Measurements from ENCODE around the gene DNAJC8.
A peak's percentile ranks its signal among the peaks of the same experiment; 100 is the strongest.

Gene DNAJC8

DNA sequence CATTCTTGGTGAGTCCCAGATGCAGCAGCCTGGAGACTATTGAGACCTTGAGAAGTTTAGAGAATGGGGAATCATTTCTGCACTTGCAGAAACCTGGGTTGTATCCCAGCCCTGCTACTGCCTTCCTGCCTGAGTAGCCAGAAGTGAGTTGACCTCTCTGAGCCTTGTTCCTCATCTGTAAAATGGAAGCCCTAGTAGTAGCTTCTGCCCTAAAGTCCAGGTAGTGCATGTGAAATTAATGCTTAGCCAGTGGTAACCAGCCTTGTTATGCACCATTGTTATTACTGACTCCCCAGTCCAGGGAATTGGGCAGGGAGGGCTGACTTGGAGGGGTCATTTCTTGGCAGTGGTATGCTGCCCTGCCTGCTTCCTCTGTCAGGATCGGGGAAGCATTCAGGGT lies 32.1 kb upstream of the DNAJC8 start:
- in situ Hi-C loops (cut with MboI; ENCODE audit: low sequenced_read_pairs, unreplicated experiment) = no loop called here
- TF ChIP-seq, protein P1, sequence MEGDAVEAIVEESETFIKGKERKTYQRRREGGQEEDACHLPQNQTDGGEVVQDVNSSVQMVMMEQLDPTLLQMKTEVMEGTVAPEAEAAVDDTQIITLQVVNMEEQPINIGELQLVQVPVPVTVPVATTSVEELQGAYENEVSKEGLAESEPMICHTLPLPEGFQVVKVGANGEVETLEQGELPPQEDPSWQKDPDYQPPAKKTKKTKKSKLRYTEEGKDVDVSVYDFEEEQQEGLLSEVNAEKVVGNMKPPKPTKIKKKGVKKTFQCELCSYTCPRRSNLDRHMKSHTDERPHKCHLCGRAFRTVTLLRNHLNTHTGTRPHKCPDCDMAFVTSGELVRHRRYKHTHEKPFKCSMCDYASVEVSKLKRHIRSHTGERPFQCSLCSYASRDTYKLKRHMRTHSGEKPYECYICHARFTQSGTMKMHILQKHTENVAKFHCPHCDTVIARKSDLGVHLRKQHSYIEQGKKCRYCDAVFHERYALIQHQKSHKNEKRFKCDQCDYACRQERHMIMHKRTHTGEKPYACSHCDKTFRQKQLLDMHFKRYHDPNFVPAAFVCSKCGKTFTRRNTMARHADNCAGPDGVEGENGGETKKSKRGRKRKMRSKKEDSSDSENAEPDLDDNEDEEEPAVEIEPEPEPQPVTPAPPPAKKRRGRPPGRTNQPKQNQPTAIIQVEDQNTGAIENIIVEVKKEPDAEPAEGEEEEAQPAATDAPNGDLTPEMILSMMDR (IDR thresholded peaks at IDR 0.05; ENCODE audit: borderline replicate concordance, control extremely low read depth, extremely low read depth, insufficient read depth, missing control alignments) = no peak
- DNase-seq (ENCODE audit: low spot score) = no peak

DNA sequence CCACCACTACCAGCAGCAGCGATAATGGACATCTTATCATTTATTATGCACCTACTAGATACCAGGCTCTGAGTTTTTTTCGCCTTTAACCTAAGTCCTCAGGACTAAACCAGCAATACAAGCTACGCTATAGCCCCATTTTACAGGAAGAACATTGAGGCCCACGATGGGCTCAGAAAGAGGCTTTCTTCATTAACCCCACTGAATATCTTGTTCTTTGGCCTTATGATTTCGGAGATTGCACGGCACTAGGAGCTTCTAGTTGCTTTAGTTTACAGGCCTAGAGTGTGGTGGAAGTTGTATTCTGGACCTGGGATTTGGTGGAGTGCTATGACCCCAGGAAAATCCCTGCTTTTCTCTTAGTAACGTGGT lies 28.0 kb upstream of the DNAJC8 start:
- no peak for DNase-seq (ENCODE audit: low spot score)
- TF ChIP-seq, protein P1 (IDR thresholded peaks at IDR 0.05; ENCODE audit: borderline replicate concordance, control extremely low read depth, extremely low read depth, insufficient read depth, missing control alignments) = no peak
- in situ Hi-C loops (cut with MboI; ENCODE audit: low sequenced_read_pairs, unreplicated experiment) = no loop called here

DNA sequence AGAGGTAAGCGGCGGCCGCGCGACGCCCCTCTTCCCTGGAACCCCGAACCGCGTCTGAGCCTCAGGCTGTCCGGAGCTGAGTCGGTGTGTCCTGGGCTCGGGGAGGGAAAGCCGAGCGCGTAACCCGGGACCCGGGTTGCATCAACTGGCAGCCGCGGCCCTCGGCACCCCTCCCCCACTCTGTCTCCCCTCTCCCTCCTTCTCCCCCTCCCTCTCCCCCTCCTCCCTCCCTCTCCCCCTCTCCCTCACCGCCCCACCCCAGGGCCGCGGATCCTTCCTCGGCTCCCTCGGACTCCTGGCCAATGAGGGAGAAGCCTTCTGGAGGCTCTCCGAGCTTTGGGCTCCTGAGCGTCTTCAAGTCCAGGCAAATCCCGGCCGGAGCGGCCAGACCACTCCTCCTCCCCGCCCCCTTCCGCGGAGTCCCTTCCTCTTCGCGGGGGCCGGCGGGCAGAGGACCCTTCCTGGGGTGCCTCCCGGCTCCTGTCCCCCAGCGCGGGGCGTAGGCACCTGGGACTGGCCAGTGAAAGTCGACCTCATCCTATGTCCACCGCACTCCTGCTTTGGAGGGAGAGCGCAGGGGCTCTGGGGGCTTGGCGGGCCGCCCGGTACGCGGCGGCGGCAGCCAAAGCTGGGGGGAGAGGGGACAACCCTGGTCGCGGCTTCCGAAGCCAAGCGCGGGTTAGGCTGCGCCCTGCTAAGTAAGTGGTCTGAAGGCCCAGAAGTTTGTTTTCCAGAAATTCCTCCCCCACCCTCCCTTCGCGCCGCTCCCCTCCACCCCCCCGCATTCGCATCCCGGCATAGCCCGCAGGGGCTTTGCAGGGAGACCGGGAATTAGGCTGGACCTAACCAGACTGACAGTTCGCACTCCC lies 27.3 kb upstream of the DNAJC8 start:
- TF ChIP-seq, protein P1 (IDR thresholded peaks at IDR 0.05; ENCODE audit: borderline replicate concordance, control extremely low read depth, extremely low read depth, insufficient read depth, missing control alignments) = no peak
- no peak for DNase-seq (ENCODE audit: low spot score)
- in situ Hi-C loops (cut with MboI; ENCODE audit: low sequenced_read_pairs, unreplicated experiment) = no loop called here

DNA sequence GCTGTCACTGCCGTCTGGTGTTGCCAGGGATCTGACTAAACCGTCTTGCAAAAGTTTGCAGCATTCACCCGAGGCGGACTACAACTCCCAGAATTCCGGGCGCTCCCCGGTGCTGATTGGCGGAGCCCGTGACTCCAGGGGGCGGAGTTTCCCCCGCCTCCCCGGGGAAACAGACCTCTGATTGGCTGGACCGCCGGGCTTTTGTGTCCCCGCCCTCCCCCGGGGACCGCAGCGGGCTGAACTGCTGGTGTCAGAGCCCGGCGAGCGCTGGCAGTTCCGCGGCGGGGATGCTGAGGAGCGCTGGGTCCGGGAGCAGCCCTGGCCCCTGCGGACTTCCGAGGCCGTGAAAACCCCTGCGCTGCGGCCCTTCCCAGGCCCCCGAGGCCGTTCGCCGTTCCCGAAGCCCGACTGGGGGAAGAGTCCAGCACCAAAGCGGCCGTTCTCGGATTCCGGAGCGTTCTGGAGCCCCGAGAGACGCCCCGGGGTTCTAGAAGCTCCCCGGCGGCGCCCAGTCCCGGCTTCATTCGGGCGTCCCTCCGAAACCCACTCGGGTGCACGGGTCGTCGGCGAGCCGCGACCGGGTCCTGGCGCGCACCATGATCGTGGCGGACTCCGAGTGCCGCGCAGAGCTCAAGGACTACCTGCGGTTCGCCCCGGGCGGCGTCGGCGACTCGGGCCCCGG lies 26.6 kb upstream of the DNAJC8 start, which contains the start of gene SESN2:
Gene SESN2 (plus strand): TSS at position 267 of the 682 bp plus-strand sequence. CDS start 330 bp downstream, at position 597.
- TF ChIP-seq, protein P1 (IDR thresholded peaks at IDR 0.05; ENCODE audit: borderline replicate concordance, control extremely low read depth, extremely low read depth, insufficient read depth, missing control alignments) = no peak
- DNase-seq (ENCODE audit: low spot score) = peak; percentile 98
- in situ Hi-C loops (cut with MboI; ENCODE audit: low sequenced_read_pairs, unreplicated experiment) = no loop called here

DNA sequence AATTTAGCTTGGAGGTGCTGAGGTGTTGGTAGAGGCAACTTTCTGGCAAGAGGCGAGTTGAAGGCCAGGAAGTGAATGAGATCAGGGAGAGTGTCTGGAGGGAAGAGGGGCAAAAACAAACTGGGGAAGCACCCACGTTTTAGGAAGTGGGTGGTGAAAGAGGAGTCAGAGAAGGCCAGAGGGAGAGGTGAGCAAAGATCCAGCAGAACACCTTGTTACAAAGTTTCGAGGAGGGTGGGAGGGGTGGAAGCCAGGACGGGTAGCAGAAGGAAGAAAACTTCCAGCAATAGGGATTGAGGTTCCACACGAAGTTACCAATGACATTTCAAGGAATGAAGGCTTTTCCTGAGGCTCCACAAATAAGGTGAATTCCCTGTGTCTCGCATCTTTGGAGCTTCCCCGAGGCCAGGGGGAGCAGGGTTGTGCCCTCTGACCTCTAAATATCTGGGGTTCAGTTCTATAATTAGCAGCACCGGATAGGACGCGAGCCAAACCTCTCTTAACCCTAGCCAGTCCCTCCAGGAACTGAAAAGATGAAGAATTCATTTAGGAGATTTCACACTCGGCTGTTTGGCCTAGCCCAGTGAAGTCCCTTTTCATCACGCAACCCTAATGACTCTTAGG lies 25.9 kb upstream of the DNAJC8 start:
- no peak for DNase-seq (ENCODE audit: low spot score)
- in situ Hi-C loops (cut with MboI; ENCODE audit: low sequenced_read_pairs, unreplicated experiment) = no loop called here
- TF ChIP-seq, protein P1 (IDR thresholded peaks at IDR 0.05; ENCODE audit: borderline replicate concordance, control extremely low read depth, extremely low read depth, insufficient read depth, missing control alignments) = no peak

DNA sequence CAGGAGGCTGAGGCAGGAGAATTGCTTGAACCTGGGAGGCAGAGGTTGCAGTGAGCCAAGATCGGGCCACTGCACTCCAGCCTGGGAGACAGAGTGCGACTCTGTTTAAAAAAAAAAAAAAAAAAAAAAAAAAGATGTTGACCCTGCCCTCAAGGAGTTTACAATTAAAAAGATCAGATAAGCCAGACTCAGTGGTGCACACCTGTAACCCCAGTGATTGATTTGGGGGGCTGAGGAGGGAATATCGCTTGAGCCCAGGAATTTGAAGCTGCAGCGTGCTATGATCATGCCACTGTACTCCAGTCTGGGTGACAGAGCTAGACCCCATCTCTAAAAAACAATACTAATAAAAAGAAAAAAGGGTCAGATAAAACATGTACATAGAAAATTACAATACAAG lies 24.9 kb upstream of the DNAJC8 start:
- TF ChIP-seq, protein P1 (IDR thresholded peaks at IDR 0.05; ENCODE audit: borderline replicate concordance, control extremely low read depth, extremely low read depth, insufficient read depth, missing control alignments) = no peak
- no peak for DNase-seq (ENCODE audit: low spot score)
- in situ Hi-C loops (cut with MboI; ENCODE audit: low sequenced_read_pairs, unreplicated experiment) = no loop called here
